ENCODE results near the gene BCL2A1. TPM values are rescaled to one million over a fixed set of nuclear protein-coding genes. Genes with fewer than 3 reads are reported as not detected.

BCL2A1 gene
- total RNA-seq, 1 experiment from 2014 or later, result not detected

DNA sequence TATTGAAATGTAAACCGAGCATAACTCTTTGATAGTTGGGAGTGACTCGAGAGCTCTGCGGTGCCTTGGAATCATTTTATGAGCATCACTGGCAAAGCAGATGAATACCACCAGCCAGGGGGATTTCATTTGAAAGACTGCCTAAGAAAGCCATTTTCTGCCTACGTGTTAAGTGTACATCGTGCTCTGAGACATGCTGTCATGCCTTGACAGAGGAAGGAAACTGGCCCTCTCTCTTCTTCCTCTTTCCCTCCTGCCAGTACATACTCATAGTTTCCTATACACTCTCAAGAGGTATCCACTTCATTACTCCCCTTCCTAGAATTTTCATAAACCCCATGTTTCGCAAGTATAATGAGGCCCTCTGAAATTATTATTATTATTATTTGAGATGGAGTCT lies 8.8 kb downstream of the BCL2A1 start:
- TF ChIP-seq, protein P1, sequence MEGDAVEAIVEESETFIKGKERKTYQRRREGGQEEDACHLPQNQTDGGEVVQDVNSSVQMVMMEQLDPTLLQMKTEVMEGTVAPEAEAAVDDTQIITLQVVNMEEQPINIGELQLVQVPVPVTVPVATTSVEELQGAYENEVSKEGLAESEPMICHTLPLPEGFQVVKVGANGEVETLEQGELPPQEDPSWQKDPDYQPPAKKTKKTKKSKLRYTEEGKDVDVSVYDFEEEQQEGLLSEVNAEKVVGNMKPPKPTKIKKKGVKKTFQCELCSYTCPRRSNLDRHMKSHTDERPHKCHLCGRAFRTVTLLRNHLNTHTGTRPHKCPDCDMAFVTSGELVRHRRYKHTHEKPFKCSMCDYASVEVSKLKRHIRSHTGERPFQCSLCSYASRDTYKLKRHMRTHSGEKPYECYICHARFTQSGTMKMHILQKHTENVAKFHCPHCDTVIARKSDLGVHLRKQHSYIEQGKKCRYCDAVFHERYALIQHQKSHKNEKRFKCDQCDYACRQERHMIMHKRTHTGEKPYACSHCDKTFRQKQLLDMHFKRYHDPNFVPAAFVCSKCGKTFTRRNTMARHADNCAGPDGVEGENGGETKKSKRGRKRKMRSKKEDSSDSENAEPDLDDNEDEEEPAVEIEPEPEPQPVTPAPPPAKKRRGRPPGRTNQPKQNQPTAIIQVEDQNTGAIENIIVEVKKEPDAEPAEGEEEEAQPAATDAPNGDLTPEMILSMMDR (IDR thresholded peaks at IDR 0.05; ENCODE audit: unreplicated experiment), result no peak
- no TSS peak for BruUV-seq (replicated peaks)

DNA sequence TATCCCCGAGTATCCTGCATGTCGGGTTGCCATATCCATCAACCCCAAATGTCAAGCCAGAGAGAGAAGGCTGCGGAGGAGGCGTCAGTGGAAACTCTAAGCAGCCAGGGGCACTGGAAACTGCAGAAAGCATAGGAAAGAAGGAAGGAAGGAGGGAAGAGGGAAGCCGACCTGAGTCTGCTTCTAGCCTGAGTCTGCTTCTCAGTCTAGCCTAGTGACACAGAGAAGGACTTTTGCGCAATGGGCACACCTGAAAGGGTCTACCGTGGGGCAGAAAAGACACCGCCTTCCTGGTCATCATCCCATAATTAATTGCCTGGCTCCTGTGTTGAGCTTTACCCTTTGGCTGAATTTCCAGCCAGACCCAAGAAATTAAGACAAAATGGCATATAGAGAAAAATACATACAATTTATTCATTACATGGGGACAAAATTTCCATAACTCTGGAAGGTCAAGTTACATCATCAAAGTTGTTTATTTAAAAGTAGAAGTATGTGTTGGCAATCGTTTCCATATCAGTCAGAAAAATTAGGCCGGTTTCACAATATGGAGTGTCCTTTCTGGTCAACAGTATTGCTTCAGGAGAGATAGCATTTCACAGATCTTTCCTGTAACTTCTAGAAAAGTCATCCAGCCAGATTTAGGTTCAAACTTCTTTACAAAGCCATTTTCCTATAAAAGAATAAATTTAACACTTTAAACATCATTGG lies 10.3 kb downstream of the BCL2A1 start:
- intact Hi-C loops (cut with micrococcal nuclease; ENCODE audit: unreplicated experiment), result no loop called here
- Mint-ChIP-seq H3K27me3 (ENCODE audit: unreplicated experiment) (no peaks in the 10 kb centered on the region), H3K36me3 (ENCODE audit: insufficient read depth, unreplicated experiment) (no peaks in the 10 kb centered on the region), H3K4me3 (ENCODE audit: low read depth, unreplicated experiment) (no peak overlapping the region), H3K9me3 (ENCODE audit: low read depth, unreplicated experiment) (peaks cover 3% of the 10 kb centered on the region), H3K4me1 (ENCODE audit: low read depth, unreplicated experiment) (peaks cover 16% of the 10 kb centered on the region), H3K27ac (ENCODE audit: unreplicated experiment) (no peak overlapping the region)
- no peak for DNase-seq
- BruUV-seq (replicated peaks), result no TSS peak
- TF ChIP-seq, protein P1 (IDR thresholded peaks at IDR 0.05; ENCODE audit: unreplicated experiment), result no peak
- CTCF ChIA-PET, result no interaction called here

More for the DNA sequence above, 8.8 kb downstream of the BCL2A1 start:
- DNase-seq, result no peak
- no peak overlapping the region for H3K27ac Mint-ChIP-seq (ENCODE audit: unreplicated experiment)
- H3K9me3 Mint-ChIP-seq (ENCODE audit: low read depth, unreplicated experiment), result peaks cover 3% of the 10 kb centered on the region
- CTCF ChIA-PET, result no interaction called here
- H3K36me3 Mint-ChIP-seq (ENCODE audit: insufficient read depth, unreplicated experiment), result no peaks in the 10 kb centered on the region
- H3K4me1 Mint-ChIP-seq (ENCODE audit: low read depth, unreplicated experiment), result peaks cover 19% of the 10 kb centered on the region
- H3K27me3 Mint-ChIP-seq (ENCODE audit: unreplicated experiment), result no peaks in the 10 kb centered on the region
- intact Hi-C loops (cut with micrococcal nuclease; ENCODE audit: unreplicated experiment), result no loop called here
- no peak overlapping the region for H3K4me3 Mint-ChIP-seq (ENCODE audit: low read depth, unreplicated experiment)

DNA sequence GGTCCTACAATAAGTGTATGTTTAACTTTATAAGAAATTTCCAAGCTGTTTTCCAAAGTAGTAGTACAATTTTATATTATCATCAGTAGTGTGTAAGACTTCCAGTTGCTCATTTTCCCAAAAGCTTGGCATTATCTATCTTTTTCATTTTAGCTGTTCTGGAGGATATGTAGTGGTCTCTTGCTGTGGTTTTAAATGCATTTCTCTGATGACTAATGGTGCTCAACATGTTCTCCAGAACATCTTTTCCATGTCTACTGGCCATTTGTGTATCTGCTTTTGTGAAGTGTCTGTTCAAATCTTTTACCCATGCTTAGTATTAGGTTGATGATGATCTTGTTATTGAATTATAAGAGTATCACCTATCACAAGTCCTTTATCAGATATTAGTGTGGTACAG lies 13.3 kb downstream of the BCL2A1 start:
- H3K4me1 Mint-ChIP-seq (ENCODE audit: low read depth, unreplicated experiment), result peaks cover 8% of the 10 kb centered on the region
- TF ChIP-seq, protein P1 (IDR thresholded peaks at IDR 0.05; ENCODE audit: unreplicated experiment), result no peak
- no peaks in the 10 kb centered on the region for H3K9me3 Mint-ChIP-seq (ENCODE audit: low read depth, unreplicated experiment)
- intact Hi-C loops (cut with micrococcal nuclease; ENCODE audit: unreplicated experiment), result no loop called here
- no peaks in the 10 kb centered on the region for H3K36me3 Mint-ChIP-seq (ENCODE audit: insufficient read depth, unreplicated experiment)
- no peak overlapping the region for H3K4me3 Mint-ChIP-seq (ENCODE audit: low read depth, unreplicated experiment)
- DNase-seq, result no peak
- no peak overlapping the region for H3K27ac Mint-ChIP-seq (ENCODE audit: unreplicated experiment)
- CTCF ChIA-PET, result interaction anchor here (1.0 kb wide), 1 partner anchor 12 kb away, joined by 3 read pairs; no protein-coding TSS in a partner anchor
- H3K27me3 Mint-ChIP-seq (ENCODE audit: unreplicated experiment), result no peaks in the 10 kb centered on the region
- BruUV-seq (replicated peaks), result no TSS peak

DNA sequence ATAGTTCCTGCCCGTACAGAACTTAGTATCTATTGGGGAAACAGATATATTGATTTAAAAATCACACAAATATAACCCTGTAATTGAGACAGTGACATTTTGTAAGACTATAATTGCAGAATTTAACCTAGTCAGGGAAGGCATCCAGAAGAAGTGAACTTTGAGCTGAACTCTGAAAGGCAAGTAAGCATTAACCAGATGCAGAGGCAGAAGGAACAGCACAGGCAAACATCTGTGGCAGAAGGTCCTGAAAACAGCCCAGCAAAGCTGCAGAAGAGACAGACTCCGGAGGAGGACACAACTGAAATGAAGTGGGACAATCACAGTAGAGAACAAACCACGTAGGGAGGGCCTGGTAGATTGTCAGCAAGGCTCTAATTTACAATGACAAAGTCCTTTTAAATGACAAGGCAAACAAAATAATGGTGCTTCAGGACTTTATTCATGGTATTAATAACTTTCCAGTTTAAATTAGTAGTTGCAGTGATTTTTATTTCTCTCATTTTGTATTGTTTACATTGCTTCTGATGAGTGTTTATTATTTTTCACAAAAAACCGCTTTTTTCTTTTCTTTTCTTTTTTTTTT lies 14.5 kb downstream of the BCL2A1 start:
- H3K9me3 Mint-ChIP-seq (ENCODE audit: low read depth, unreplicated experiment), result no peaks in the 10 kb centered on the region
- H3K4me3 Mint-ChIP-seq (ENCODE audit: low read depth, unreplicated experiment), result no peak overlapping the region
- no peak overlapping the region for H3K27ac Mint-ChIP-seq (ENCODE audit: unreplicated experiment)
- TF ChIP-seq, protein P1 (IDR thresholded peaks at IDR 0.05; ENCODE audit: unreplicated experiment), result no peak
- no peaks in the 10 kb centered on the region for H3K27me3 Mint-ChIP-seq (ENCODE audit: unreplicated experiment)
- H3K36me3 Mint-ChIP-seq (ENCODE audit: insufficient read depth, unreplicated experiment), result no peaks in the 10 kb centered on the region
- intact Hi-C loops (cut with micrococcal nuclease; ENCODE audit: unreplicated experiment), result no loop called here
- peaks cover 8% of the 10 kb centered on the region for H3K4me1 Mint-ChIP-seq (ENCODE audit: low read depth, unreplicated experiment)
- no TSS peak for BruUV-seq (replicated peaks)
- CTCF ChIA-PET, result interaction anchor here (0.7 kb wide), 1 partner anchor 221 kb away, joined by 4 read pairs; no protein-coding TSS in a partner anchor
- no peak for DNase-seq
